Stimulated activated CD8-positive, alpha-beta memory T cell treated with anti-CD3 and anti-CD28 coated beads, Interleukin-12 subunit alpha, Interleukin-12 subunit beta, amount 100 ng/mL, for 24 hours (primary cell): Measurements from ENCODE around the gene NUAK2.

Experiments used
- DNase-seq: peaks from one replicate; pipeline ENCODE4 v3.0.0-alpha.2; 2020; ENCODE audit errors: extremely low read depth

NUAK2 gene

DNA sequence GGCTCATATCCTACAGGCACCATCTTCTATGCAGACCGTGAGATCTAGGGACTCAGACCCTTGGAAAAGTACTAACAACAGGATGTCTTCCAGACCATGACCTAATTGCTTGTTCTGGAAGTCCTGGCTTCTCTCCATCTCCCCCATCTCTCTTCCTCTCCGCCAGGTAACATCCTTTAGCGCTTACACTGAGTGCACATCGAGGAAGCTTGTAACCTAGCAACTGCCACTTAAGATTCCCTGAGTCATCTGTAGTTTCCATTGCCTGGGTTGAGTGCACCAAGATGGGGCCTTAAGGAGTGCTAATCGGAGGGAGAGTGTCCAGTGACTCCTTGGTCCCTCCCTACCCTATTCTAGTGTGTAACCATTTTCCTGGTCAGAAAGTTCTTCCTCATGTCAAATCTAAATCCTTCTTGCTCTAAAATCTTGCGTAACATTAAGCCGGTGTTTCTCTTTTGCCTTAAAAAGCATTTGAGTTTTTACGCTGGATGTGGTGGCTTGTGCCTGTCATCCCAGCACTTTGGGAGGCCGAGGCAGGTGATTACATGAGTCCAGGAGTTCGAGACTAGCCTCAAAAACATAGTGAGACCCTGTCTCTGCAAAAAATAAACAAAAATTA is 25.5 kb upstream of the NUAK2 start:
- DNase-seq = no peak

DNA sequence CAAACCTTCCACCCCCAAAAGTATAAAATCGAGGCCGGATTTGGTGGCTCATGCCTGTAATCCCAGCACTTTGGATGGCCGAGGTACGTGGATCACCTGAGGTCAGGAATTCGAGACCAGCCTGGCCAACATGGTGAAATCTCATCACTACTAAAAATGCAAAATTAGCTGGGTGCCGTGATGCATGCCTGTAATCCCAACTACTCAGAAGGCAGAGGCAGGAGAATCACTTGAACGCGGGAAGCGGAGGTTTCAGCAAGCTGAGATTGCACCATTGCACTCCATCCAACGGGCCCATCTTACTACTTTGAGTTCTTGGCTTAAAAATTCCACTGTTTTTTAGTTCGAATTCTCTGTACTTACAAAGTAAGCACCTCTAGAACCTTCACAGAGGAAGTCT is 24.2 kb upstream of the NUAK2 start:
- DNase-seq = no peak

DNA sequence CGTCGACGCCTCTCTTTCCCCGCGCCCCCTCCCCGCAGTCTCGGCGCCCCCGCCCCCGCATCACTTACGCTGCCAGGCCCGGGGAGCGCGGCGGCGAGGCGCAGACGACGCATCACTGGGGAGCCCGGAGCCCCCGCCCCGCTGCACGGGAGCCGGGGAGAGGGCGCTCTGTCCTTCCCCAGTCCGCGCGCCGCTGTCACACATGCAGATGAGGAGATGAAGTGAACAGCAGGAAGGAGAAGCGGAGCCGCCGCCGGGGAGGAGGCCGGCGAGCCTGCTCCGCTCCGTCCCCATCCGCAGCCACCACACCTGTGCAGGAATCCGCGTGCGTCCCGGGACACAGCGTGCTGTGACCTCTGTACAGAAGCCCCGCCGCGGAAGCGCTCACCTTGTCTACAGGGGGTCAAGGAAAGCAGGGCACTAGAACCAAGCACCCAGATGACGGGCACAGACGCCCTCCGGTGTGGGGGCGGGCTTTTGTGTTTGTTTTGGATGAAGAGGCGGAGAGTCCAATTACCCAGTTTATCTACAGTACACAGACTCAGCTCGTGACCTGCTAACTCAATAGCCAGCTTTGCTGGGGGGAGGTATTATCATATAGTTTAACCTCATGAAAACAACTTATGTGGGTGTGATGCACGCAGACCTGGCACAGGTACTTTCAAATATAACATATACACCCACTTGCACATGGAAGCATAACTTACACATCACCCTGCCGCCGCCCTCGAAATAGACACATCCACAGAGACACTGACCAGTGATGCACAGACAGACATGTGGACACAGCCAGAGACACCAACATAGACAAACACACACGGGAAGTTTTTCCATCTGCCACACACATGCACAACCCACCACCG is 22.8 kb upstream of the NUAK2 start:
- DNase-seq = no peak

DNA sequence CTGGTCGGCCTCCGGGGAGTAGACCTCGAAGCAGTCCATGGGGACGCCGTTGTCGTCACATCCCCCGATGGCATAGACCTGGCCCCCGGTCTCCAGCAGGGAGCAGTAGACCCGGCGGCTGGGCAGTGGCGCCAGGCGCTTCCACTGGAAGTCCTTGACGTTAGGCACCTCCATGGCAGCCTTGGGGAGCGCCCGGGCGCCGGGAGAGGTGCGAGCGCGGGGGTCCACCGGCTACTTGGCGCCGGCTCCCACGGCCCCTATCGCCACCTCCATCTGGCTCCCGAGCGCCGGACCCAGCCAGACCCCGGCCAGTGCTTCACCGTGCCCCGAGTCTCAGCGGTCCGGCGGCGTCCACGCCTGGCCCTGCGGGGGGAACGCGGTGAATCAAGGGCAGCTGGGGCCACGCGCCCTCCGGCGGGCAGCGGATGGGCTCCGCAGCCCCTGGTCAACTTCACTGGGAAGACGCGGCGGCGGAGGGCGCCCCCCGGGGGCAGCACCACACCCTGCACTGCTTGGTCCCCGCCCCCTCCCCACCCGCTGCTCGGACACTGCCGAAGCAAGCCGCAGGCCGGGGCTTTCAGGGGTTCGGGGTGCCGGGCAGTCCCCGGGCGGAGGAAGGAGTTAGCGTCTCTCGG is 22.0 kb upstream of the NUAK2 start:
- DNase-seq = no peak

DNA sequence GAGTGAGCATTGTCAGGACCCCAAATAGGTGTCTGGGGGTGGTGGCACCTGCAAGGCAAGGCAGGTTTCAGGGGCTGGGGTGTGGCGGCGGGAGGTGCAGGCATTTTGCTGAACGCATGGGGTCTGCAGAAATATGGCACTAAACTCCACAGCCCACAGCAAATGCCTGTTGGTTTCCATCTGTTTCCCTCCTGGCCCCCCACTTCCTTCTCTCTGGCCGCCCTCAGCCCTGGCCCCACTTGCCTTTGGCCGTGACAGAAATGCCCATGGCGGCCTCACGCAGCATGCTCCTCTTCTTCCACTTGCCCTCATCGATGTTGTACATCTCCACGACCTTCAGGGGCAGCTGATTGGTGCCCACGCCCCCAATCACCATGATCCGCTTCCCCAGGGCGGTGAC is 21.4 kb upstream of the NUAK2 start:
- no peak for DNase-seq

DNA sequence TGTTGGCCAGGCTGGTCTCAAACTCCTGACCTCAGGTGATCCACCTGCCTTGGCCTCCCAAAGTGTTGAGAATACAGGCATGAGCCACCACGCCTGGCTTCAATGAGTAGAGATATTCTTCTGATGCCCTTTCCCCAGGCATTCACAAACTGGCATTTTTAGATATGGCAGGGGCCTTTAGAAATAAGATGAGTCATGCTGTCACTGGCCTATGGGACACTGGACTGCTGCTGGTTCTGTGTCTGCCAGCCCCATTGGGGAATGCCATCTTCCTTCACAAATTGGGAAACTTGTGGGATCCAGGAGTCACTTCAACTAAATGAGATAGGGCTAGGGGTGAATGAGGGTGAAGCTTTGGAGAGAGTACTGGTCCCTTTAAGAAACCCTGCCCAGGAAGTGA is 19.1 kb upstream of the NUAK2 start:
- no peak for DNase-seq

DNA sequence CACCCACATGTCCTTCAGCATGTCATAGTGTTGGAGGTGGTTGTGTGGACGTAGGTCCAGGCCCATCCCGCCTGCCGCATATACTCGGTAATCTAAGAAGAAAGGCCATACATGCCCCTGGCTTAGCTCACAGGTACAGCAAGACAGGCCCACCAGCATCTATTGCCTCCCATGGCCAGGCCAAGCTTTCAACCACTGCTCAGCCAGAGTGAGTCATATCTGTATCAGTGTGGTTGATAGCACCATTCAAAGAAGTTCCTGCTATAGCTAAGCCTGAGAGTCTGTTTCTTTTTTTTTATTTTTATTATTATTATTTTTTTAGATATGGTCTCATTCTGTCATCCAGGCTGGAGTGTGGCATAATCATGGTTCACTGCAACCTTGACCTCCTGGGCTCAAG is 18.2 kb upstream of the NUAK2 start:
- DNase-seq = no peak

DNA sequence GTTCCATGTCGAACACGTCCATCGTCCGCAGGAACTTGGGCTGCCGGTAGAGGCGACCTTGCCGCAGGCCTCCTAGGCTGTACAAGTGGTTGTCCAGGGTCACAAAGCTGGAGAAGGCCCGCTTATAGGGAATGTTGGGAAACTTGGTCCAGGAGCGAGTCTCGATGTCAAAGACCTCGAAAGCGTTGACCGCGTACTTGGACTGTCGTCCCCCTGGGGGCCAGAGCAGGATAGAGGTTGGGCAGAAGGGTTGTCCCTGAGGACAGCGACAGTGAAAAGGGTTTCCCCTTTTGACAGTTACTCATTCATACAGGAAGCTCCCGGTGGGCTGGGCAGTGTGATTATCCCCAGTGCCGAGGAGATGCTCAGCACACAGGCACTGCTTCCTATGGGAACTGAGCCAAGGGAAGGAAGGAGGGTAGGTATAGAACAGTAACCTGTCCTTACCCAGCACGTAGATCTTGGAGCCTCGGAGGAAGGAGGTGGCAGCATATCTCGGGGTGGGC is 17.7 kb upstream of the NUAK2 start:
- no peak for DNase-seq

DNA sequence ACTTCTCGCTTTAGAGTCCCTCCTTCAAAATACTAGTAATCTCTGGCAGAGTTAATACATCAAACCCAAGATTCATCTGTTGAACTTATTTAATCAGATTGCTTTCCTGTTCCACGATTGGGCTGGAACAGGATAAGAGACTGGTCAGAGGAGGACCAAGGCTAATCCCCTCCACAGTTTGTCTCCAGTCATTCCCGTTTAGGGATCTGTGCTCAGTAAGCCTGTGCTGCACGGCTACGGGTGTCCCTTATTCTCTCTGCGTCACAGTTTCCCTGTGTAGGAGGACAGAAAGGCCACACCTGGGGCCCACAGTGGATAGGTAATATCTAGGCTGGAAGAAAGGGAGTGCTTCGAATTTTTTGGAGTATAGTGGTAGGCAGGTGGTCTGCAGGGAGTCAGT is 16.5 kb upstream of the NUAK2 start:
- DNase-seq = no peak

DNA sequence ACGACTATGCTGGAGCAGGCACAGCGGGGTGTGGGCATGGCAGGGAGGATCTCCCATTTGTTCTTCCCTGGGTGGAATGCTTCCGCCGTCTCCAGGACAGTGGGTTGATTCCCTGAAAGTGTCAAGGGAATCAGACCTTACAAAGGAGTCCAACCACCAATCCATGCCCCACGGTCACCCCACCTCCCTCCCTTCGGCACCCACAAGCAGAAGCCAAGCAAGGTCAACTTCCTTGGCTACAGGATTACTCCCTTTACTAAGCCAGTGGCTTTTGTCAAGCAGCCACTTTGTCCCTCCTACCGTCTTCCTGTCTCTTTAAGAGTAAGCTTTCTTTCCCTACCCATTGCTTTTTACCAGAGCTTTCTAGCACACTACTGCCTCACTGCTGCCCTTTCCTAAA is 15.9 kb upstream of the NUAK2 start:
- no peak for DNase-seq

DNA sequence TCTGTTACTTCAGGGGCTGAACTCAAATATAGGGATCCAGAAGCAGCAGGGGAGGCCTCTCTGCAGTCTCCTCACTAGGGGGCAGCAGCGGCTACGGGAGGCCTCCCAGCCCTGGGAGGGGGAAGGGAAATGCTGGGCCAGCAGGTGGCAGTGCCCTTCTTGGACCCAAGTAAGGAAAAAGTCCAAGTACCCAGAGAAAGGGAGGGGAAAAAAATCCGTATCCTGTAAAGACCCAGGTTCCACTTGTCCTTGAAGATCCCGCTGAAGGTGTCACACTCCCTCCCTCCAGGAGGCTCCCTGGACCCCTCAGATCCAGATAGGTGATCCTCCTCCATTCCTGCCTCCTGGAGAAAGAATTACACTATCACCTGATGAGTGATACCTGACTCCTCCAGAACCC is 14.1 kb upstream of the NUAK2 start:
- peak; percentile 52 for DNase-seq

DNA sequence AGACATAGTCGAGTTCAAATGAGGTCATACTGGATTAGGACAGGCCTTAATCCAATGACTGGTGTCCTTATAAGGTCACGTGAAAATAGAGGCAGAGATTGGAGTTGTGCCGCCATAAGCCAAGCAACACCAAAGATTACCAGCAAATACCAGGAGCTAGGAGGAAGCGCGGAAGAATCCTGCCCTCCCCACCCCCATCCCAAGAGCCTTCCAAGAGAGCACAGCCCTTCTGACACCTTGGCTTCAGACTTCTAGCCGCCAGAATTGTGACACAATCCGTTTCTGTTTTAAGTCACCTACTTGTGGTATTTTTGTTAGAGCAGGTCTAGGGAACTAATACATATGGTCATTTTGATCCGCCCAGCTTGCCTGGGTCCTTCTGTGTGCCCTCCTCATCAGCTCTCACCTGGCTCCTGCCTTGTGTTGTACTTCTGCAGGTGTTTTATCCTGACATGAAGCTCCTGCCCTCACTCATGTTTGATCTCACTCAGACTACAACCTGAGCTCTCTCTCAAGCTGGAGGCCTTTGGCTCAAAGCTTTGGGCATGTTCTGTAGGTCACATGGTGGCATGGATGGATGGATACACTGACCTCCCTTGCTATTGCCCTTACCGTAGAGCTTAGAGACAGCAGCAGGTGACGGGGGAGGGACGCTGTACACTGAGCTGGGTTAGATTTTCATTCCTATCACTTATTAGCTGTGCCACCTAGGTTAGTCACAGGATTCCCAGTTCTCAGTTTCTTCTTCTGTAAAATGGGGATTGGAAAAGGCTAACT is 10.7 kb upstream of the NUAK2 start:
- no peak for DNase-seq

DNA sequence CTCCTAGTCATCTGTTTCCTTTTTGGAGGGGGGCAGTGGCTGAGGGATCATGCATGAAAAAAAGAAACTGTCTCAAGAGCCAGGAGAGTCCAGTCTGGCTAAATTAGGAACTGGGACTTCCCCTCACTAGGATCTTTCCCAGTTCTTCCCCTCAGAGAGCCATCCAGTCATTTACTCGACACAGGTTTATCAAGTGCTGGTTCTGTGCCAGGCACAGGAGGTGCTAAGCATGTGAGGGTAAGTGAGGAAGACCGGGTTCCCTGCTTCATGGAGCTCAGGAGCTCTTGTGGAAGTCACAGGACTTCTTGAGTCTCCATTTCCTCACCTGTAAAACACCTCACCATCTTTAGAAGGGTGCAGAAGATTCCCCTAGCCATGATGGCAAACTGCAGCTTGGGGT is 8.6 kb upstream of the NUAK2 start:
- no peak for DNase-seq

DNA sequence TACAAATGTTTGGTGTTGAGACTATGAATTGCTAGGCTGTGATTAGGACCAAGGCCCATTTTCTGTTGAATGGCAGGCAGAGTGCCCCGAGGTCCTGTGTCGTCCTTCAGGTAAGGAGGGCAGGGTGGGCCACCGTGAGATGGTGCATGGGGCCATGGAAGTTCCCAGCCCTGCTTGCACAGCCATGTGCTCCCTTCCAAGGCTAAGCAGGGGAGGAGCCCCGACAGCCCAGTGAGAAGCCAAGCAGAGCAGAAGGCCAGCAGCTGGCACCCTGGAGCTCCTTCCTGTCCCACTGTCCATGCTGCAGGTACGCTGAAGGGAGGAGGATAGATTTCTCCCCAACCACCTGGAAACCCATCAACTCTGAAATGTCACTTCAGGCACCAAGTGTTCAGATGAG is 8.2 kb upstream of the NUAK2 start:
- DNase-seq = no peak

DNA sequence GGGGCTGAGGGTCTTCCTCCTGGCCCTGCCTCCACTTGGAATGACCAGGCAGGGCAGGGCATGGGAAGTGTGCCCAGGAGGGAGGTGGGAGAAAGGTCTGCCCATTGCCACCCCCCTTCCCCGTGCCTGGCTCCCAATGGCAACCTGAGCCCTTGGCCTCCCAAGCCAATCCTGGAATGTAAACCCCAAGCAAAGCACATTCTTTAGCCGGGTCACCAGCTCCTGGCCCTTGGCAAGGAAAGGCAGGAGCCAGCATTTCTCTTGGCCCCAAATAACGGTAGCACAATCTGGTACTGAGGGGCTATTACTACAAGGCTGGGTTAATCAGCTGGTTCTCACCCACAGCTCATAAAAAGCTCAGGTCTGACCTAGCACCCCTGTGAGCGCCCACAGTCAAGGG is 6.9 kb upstream of the NUAK2 start:
- DNase-seq = no peak

DNA sequence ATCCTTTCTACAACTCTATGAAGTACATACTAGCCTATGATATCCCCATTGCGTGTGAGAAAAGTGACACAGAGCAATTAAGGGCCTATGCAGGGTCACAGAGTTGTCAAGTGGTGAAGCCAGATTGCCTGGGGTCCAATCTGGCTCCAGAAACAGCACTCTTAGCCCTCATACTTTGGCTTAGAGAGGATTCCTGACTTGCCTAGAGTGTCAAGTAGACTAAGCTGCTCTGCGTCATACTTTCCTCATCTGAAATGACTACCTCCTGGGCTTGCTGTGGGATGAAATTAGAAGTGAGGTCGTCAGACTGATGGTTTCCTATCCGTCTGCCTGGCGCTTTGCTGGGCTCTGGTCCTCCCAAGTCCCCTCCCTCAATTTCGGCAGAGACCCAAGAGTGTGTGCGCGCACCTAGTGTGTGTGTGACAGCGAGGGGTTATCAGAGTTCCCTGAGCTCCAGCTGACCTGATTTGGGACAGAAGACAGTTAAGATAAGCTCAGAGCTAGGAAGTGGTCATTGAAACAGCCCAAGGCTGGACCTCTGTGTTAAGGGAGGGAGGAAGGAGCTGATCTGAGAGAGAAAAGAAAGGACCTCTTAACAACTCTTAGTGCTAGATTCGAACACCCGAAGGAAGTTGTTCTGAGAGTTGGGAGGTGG is 5.4 kb upstream of the NUAK2 start:
- DNase-seq = no peak

DNA sequence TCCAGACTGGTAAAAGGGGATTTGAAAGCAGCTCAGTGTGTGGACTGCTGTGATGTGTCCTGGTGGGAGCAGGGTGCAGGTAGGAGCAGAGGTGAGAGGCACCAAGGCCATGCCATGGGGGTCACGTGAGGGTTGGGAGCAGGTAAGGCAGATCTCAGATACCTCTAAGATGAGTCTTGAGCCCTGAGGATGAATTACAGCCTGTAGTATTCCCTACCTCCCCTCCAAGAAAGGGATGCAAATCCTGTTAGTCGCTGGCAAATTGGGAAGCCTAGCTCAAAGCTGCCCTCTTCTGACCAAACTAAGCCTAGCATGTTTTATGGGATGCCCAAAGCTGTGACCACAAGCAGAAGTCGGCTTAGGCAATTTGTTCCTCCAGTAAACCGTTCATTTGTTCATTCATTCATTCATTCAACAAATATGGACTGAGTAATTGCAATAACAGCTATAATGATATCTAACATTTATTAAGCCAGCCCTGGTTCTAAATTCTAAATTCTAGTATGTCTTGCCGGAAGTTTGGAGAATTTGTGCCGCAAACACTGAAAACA is 3.9 kb upstream of the NUAK2 start:
- no peak for DNase-seq

DNA sequence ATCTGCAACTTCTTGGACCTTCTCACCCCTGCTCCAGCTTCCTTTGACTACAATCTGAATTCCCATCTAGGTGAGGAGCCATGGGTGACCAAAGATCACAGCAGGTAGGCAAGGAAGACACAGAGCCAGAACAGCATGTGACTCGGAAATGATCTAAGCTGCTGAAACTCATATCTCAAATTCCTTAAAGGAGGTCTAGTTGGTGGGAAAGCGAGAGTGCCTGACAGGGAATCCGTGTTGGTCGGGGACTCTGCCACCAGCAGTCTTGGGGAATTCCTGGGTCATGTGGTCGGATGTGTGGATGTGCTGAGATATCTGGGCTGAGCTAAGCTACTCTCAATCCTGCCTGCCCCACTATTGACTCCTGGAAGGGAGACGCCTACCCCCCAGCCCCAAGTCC is 3.2 kb upstream of the NUAK2 start:
- DNase-seq = no peak

DNA sequence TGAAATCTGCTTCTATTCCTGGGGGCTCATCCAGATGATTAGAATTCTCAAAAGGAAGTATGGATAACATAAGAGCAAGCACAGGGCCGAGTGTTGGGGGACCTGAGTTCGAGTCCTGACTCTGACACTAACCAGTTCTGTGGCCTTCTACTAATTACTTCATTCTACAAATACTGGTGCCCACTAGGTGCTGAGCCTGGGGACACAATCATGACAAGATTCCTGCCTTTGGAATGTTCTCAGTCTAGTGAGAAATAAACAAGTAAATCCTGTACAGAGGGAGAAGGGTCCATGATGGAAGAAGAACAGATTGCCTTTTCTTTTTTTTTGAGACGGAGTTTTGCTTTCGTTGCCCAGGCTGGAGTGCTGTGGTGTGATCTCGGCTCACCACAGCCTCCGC is 2.2 kb upstream of the NUAK2 start:
- no peak for DNase-seq

DNA sequence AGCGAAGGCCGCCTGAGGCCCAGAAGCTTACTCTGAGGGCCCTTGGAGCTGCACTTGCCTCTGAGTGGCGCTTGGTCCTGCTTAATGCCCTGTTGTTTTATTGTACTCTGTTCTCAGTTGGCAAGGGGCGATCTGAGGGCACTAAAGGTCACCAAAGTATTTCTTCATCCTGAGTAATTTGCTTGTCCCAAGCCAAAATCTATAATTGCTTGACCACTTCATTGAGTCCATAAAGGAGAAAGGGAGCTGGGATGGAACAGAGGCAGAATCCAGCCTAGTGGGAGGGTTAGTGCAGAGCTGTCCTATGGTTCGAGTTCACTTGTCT is 376 bp upstream of the NUAK2 start:
- no peak for DNase-seq
